HG02759 (cell line): ENCODE results near the gene RPL36AL.
"Not testable (repeated sequence)": the region's sequence is repeated elsewhere in the genome, so short reads cannot be mapped to it uniquely, and the experiment has no call there.

ENCODE experiments used
- ATAC-seq: cut with Tn5 transposase; IDR thresholded peaks from one replicate; pipeline ENCODE4 v1.9.1; 2021; ENCODE audit warnings: mild to moderate bottlenecking, moderate library complexity; ENCODE audit not compliant: unreplicated experiment

The RPL36AL gene

GRCh38 chr14:49620182-49621113 lies at the start of gene RPL36AL, which contains the start of gene MGAT2:
Gene RPL36AL (minus strand): TSS chr14:49620626. CDS start chr14:49619104, 1,522 bp downstream.
Gene MGAT2 (plus strand): TSS chr14:49620799. CDS start chr14:49621269, 470 bp downstream.
- peak; percentile 96 for ATAC-seq

GRCh38 chr14:49659526-49660455 lies 39.4 kb upstream of the RPL36AL start:
- no peak for ATAC-seq

DNA sequence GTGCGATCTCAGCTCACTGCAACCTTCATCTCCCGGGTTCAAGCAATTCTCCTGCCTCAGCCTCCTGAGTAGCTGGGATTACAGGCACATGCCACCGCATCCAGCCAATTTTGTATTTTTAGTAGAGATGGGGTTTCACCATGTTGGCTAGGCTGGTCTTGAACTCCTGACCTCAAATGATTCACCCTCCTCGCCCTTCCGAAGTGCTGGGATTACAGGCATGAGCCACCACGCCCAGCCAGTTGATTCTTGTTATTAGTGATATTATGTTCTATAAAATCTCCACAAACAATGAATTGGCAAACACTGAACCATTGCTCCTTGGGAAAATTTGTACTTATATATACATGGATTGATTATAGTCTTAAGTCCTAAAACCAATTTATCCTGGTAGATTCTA lies 37.1 kb upstream of the RPL36AL start:
- ATAC-seq = not testable (repeated sequence)

GRCh38 chr14:49654511-49654910 lies 34.1 kb upstream of the RPL36AL start:
- no peak for ATAC-seq

DNA sequence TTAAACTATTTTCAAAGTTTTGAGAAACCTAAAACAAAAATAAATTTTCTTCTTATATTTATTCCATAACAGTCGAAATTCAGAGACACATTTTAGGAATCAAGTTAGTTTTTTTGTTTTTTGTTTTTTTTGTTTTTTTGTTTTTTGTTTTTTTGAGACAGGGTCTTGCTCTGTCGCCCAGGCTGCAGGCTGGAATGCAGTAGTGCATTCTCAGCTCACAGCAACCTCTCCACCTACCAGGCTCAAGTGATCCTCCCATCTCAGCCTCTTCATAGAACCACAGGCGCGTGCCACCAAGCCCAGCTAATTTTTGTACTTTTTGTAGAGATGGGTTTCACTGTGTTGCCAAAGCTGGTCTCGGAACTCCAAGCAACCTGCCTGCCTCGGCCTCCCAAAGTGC lies 33.1 kb upstream of the RPL36AL start:
- ATAC-seq = no peak

GRCh38 chr14:49642163-49642562 lies 21.7 kb upstream of the RPL36AL start:
- ATAC-seq = no peak

- ATAC-seq = peak; percentile 48
Measured at GRCh38 chr14:49641697-49642129, 21.3 kb upstream of the RPL36AL start.

GRCh38 chr14:49640540-49641417 lies 20.4 kb upstream of the RPL36AL start:
- no peak for ATAC-seq

GRCh38 chr14:49637534-49638078 lies 17.2 kb upstream of the RPL36AL start:
- ATAC-seq = no peak

DNA sequence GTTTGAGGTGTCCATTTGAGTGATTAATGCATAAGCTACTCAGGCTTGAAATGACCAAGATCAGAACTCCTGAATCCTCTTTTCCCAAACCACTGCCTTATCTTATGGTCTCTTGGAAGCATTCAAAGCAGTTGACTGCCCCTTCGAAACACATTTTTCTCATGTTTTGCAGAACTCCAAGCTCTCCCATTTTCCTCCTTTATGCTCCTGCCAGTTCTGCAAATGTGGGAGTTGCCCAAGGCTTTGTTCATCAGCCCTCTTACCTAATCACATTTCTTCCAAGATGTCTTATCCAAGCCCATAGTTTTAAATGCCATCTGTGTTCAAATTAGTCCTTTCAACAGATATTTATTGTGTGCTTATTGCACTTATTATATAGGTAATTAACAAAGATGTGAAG lies 16.4 kb upstream of the RPL36AL start:
- ATAC-seq = no peak

DNA sequence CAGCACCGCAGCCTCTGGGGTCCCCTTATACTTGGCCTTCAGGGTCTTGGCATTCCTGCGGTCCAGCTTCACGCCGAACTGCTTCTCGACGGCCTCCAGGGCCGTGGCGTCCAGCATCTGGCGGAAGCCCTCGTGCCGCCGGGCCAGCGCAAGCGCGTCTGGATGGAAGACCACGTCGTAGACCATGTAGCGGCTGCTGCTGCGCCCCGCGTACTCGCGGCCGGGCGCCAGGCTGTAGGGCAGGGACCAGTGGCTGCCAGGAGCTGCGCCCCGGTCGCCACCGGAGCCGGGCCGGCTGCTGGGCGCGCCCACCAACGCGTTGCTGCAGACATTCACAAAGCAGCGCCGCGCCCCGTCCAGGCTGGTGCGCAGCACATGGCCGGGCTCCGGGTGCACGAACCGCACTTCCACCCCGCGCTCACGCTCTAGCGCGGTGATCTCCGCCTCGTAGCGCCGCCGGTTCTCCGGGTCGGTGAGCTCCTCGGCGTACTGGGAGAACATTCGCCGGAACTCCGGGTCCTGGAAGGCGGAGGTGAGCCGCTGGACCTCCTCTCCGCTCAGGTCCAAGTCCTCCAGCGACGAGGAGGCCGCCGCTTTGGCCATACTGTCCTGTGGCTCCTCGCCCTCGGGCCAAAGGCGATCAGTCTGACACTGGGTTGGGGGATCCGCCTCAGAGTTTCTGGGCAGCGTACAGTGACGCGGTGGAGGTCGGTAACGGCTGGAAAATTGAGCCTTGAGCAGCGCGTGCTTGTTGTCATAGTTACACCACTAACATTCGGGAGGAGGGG lies 14.3 kb upstream of the RPL36AL start, which contains the start of gene DNAAF2:
Gene DNAAF2, minus strand, starts transcription at position 698 of the 788 bp plus-strand sequence. Its CDS starts 95 bp downstream, at position 603.
- ATAC-seq = peak; percentile 29

DNA sequence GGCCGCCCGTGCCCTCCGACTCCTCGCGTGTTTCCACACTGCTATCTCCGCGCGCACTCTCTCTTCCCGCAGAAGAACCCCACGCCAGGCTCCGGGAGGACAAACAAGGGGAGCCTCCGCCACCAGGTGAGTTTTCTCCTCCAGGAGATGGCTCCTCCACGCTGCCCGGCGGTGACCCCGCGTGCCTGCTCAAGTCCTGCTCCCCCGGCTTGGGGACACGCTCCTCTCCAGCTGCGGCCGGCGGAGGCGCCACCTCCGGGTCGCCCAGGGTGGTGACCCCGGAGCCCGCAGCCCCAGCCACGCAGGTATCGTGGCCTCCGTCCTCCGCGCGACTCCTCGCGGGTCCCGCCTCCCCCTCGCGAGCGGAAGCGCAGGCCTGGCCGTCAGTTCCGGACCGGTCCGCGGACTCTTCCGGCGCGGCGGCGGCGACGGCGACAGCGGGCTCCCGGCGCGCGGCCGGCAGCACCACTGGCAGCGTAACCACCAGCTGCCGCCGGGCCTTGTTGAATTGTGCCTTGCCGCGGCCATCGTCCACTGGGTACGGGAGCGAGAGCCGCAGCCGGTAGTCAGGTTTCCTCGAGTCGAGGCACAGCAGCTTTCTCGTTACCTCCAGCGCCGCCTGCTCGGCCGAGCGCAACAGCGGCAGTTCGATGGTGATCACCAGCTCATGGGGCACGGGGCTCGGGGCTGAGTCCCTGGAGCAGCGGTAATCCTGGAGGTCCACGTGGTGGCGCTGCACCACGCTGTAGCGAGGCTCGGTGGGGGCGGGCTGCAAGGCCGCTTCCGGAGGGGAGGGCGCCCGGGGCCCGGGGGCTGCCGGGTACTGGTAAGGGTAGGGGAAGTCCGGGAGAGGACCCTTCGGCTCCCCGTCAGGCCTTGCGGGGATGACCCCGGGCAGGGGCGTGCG lies 13.5 kb upstream of the RPL36AL start:
- ATAC-seq = peak; percentile 82

DNA sequence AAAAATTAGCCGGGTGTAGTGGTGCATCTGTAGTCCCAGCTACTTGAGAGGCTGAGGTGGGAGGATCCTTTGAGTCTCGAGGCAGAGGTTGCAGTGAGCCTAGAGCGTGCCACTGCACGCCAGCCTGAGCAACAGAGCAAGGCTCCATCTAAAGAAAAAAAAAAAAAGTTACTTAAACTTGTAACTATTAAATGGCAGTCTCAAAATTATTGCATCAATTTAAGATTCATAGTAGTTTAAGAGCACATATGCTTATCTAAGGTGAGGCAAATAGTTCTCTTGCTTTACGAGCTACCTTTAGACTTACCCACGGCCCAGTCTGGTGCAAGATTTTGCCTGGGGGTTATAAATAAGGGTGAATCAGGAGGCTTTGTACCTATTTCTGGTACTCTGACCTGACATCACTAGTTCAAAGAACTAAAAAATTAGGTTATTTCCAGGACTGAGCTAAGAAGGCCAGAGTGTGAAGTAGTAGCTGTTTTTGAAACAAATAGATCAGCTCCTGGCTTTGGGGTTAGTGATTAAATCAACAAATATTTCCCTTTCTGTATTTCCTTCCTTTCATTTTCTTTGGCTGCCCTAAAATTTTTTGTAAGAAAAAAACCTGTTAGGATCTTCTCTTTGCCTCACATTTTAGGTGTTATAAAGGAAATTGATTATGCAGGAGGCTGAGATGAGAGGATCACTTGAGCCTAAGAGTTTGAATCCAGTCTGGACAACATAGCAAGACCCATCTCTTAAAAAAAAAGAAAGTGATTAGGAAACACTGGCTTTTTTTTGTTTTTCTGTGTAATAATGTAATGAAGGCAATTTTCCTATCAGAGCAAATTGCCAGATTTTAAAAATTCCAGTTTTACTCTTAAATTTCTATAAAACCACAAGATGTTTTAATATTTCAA lies 3.8 kb upstream of the RPL36AL start:
- ATAC-seq = no peak

- ATAC-seq = no peak
Measured at GRCh38 chr14:49623387-49623786, 3.0 kb upstream of the RPL36AL start.

DNA sequence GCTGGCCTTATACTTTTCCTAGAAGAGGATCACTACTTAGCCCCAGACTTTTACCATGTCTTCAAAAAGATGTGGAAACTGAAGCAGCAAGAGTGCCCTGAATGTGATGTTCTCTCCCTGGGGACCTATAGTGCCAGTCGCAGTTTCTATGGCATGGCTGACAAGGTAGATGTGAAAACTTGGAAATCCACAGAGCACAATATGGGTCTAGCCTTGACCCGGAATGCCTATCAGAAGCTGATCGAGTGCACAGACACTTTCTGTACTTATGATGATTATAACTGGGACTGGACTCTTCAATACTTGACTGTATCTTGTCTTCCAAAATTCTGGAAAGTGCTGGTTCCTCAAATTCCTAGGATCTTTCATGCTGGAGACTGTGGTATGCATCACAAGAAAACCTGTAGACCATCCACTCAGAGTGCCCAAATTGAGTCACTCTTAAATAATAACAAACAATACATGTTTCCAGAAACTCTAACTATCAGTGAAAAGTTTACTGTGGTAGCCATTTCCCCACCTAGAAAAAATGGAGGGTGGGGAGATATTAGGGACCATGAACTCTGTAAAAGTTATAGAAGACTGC lies 1.7 kb upstream of the RPL36AL start:
- no peak for ATAC-seq

DNA sequence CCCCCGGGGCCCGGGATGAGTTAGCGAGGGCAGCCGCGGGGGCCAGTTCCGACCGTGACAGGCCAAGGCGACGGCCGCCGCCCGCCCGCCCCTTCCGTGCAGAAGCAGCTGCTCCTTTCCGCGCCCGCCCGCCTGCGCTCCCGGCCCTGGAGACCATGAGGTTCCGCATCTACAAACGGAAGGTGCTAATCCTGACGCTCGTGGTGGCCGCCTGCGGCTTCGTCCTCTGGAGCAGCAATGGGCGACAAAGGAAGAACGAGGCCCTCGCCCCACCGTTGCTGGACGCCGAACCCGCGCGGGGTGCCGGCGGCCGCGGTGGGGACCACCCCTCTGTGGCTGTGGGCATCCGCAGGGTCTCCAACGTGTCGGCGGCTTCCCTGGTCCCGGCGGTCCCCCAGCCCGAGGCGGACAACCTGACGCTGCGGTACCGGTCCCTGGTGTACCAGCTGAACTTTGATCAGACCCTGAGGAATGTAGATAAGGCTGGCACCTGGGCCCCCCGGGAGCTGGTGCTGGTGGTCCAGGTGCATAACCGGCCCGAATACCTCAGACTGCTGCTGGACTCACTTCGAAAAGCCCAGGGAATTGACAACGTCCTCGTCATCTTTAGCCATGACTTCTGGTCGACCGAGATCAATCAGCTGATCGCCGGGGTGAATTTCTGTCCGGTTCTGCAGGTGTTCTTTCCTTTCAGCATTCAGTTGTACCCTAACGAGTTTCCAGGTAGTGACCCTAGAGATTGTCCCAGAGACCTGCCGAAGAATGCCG lies 872 bp upstream of the RPL36AL start:
- ATAC-seq = peak; percentile 37
